Body of pancreas (tissue), 4 donors: ENCODE measurements around the gene ADARB1. TPM values are rescaled to one million over a fixed set of nuclear protein-coding genes. Genes with fewer than 3 reads are reported as not detected.

Experiments
- ATAC-seq: fragments of 150-250 bp; one replicate; pipeline ENCODE4 v1.9.1; 2016
- DNase-seq, 4 donors: peaks; one replicate each; pipeline ENCODE4 v3.0.0-alpha.2; 2019
- H3K27ac ChIP-seq, 4 donors: fragments of 200-600 bp; sonication (generic); 1 replicate in 3 of 4; 2 replicates in 1 of 4; pipeline versions ENCODE4 v1.5.1 to v1.6.1; 2016 to 2019; ENCODE audit warnings: mild to moderate bottlenecking in 1 of 4, mixed read lengths in 1 of 4, moderate library complexity in 1 of 4
- H3K27me3 ChIP-seq, 2 donors: fragments of 200-600 bp; sonication (generic); one replicate each; pipeline ENCODE4 v1.6.0; 2016; ENCODE audit warnings: mild to moderate bottlenecking in 1 of 2
- H3K36me3 ChIP-seq, 2 donors: fragments of 200-600 bp; sonication (generic); replicated peaks in 1 of 2; 2 replicates each; pipeline ENCODE4 v1.5.1; 2016; ENCODE audit warnings: low read depth in 2 of 2; ENCODE audit not compliant: insufficient read depth in 1 of 2
- H3K4me1 ChIP-seq: fragments of 200-600 bp; sonication (generic); one replicate; pipeline ENCODE4 v1.6.0; 2016
- H3K4me3 ChIP-seq, 2 donors: fragments of 200-600 bp; sonication (generic); 1 replicate in 1 of 2; 2 replicates in 1 of 2; pipeline ENCODE4 v1.5.1; 2016 to 2019
- H3K9me3 ChIP-seq, 3 donors: fragments of 200-600 bp; sonication (generic); 1 replicate in 2 of 3; 2 replicates in 1 of 3; pipeline ENCODE4 v1.5.1; 2016
- CTCF ChIP-seq, 7 experiments: fragments of 450-650 bp in 4 of 7; fragments of 200-600 bp in 3 of 7; sonication (generic) in 3 of 7; IDR thresholded peaks; one replicate each; pipeline ENCODE4 v1.5.1; 2016 to 2019; ENCODE audit warnings: antibody characterized with exemption in 7 of 7
- POLR2A ChIP-seq, 3 donors: fragments of 450-650 bp; IDR thresholded peaks; one replicate each; pipeline ENCODE4 v1.6.1; 2016; ENCODE audit warnings: antibody characterized with exemption in 3 of 3, mild to moderate bottlenecking in 2 of 3
- WGBS, 2 donors: methylation state at CpG; one replicate each; pipeline ENCODE4 v1.1.5; 2017; 5-methylcytosine and 5-hydroxymethylcytosine counted together
- intact Hi-C: fragments of 100-400 bp; cut with DNase I; formaldehyde crosslinking; loops from one replicate; pipeline ENCODE4 v1.15.1; 2023
- total RNA-seq, 2 donors: library from RNA; depleted of rRNA; stranded (reverse); fragments of >200 nt; gene quantifications; one replicate each; pipeline ENCODE4 v1.1.0, GENCODE V29; 2016

Gene ADARB1
- total RNA-seq, 2 donors from 2014 or later = 11.4 to 11.5 TPM

DNA sequence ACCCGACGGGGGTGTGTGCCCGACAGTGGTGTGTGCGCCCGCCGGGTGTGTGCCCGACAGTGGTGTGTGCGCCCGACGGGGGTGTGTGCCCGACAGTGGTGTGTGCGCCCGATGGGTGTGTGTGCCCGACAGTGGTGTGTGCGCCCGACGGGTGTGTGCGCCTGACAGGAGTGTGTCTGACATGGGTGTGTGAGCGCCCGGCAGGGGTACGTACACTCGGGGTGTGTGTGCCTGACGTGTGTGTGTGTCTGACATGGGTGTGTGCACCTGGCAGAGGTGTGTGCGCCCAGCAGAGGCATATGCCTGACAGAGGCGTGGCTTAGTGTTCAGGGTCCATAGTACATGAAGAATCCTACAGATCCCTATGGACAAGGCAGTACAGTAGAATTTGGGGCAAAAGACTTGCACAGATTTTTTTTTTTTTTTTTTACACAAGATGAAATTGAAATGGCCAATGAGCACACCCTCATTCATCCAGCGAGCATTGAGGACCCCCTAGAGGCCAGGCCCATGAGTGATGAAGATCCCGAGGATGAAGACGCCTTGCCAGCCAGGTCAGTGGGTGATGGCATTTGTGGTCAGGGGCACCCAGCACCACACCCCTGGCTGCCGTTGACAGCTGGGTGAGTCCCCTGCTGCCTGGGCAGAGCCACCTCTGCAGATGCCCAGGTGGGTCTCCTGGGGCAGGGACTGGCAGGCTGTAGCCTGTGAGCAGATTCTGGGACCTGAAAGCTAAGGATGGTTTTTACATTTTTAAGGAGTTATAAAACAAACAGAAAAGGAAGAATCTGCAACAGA is 60.1 kb downstream of the ADARB1 start:
- H3K9me3 ChIP-seq = no peaks in the 10 kb centered on the region
- no peak for ATAC-seq
- H3K4me3 ChIP-seq = no peak overlapping the region
- TF ChIP-seq POLR2A (IDR thresholded peaks at IDR 0.05) = no peak
- no peak for TF ChIP-seq CTCF (IDR thresholded peaks at IDR 0.05)
- DNase-seq = no peak
- WGBS, 2 donors = 88 to 93% methylated on average over 17 to 24 of the region's 29 CpGs
- no peaks in the 10 kb centered on the region for H3K27me3 ChIP-seq
- intact Hi-C loops = loop anchor here (5.0 kb wide), 1 partner anchor 187 kb away; no protein-coding TSS in a partner anchor
- no peaks in the 10 kb centered on the region for H3K4me1 ChIP-seq
- no peak overlapping the region for H3K27ac ChIP-seq
- H3K36me3 ChIP-seq = no peaks in the 10 kb centered on the region

DNA sequence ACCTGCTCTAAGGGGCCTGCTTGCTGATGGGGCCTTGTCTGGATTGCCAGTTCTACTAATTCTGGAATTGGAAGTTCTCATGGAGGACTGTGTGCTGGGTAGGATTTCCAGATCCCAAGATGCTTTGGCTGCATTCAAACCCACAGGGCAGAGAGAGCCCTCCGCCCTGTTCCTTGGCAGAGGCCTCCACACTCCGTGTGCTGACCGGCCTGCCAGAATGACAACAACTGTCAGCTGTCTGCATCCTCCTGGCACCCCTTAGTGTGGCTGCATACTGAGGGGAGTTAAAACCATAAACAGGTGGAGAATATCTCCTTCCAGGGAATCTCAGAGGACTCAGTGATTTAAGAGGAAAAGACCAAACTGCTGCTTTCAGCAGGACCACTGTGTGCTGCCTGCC is 60.7 kb downstream of the ADARB1 start:
- H3K27ac ChIP-seq = no peak overlapping the region
- no peak for DNase-seq

DNA sequence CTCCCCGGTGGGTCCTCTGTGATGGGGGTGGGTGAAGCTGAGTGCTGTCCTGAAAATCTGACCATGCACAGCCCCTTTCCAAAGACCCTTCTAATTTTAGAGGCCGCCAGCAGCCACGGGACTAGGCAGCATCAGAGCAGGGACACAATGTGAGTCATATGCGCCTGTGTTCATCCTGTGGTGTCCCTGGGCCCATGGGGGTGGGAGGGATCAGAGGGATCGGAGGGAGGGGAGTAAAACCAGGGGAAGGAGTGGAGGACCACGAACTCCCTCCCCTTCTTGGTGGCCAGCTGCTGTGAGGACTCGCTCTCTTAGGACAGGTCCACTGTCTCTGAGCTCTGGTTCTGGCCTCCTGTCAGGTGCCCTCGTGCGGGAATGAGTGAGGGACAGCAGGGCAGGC is 61.5 kb downstream of the ADARB1 start:
- no peaks in the 10 kb centered on the region for H3K27me3 ChIP-seq
- H3K27ac ChIP-seq = no peak overlapping the region
- no peaks in the 10 kb centered on the region for H3K36me3 ChIP-seq
- H3K4me1 ChIP-seq = no peaks in the 10 kb centered on the region
- H3K4me3 ChIP-seq = no peak overlapping the region
- TF ChIP-seq CTCF (IDR thresholded peaks at IDR 0.05) = no peak
- no peak for TF ChIP-seq POLR2A (IDR thresholded peaks at IDR 0.05)
- whole genome bisulfite sequencing, 2 donors = 78 to 85% methylated on average over 8 to 9 of the region's 9 CpGs
- DNase-seq (no peak), ATAC-seq (no peak)
- intact Hi-C loops = no loop called here
- no peaks in the 10 kb centered on the region for H3K9me3 ChIP-seq

More for the DNA sequence above, 60.7 kb downstream of the ADARB1 start:
- Histone ChIP-seq H3K36me3 (no peaks in the 10 kb centered on the region), H3K4me1 (no peaks in the 10 kb centered on the region), H3K9me3 (no peaks in the 10 kb centered on the region), H3K4me3 (no peak overlapping the region), H3K27me3 (no peaks in the 10 kb centered on the region)
- TF ChIP-seq CTCF (IDR thresholded peaks at IDR 0.05) (no peak), POLR2A (IDR thresholded peaks at IDR 0.05) (no peak)
- intact Hi-C loops = no loop called here
- ATAC-seq = no peak
- 91 to 96% methylated on average over 3 of the region's 3 CpGs for WGBS, 2 donors

GRCh38 chr21:45136500-45136899 is 62.1 kb downstream of the ADARB1 start:
- Histone ChIP-seq H3K4me3 (no peak overlapping the region), H3K9me3 (no peaks in the 10 kb centered on the region), H3K4me1 (no peaks in the 10 kb centered on the region), H3K36me3 (no peaks in the 10 kb centered on the region), H3K27me3 (no peaks in the 10 kb centered on the region), H3K27ac (no peak overlapping the region)
- no peak for DNase-seq
- TF ChIP-seq CTCF (IDR thresholded peaks at IDR 0.05) (no peak), POLR2A (IDR thresholded peaks at IDR 0.05) (no peak)
- no peak for ATAC-seq
- intact Hi-C loops = no loop called here
- 77 to 85% methylated on average over 8 of the region's 8 CpGs for WGBS, 2 donors
